ENCODE results near the gene AGMO.

Gene AGMO

GRCh38 chr7:15544050-15544449 lies 17.8 kb downstream of the AGMO start:
- no peak overlapping the region for H3K4me2 ChIP-seq (ENCODE audit: low read depth, low read length)
- H3K9me3 ChIP-seq (replicated peaks; ENCODE audit: insufficient read depth, low read length), result no peaks in the 10 kb centered on the region
- H3K36me3 ChIP-seq (replicated peaks; ENCODE audit: insufficient read depth, low read length), result no peaks in the 10 kb centered on the region
- no peak overlapping the region for H2AFZ ChIP-seq (ENCODE audit: low read length)
- H3K9me2 ChIP-seq (replicated peaks; ENCODE audit: insufficient read depth, low read length), result no peaks in the 10 kb centered on the region
- H3K27ac ChIP-seq (ENCODE audit: low read length), result no peak overlapping the region
- no peaks in the 10 kb centered on the region for H3K27me3 ChIP-seq (replicated peaks; ENCODE audit: insufficient read depth, low read length)
- H3K4me1 ChIP-seq (ENCODE audit: low read length), result no peaks in the 10 kb centered on the region
- no peak for DNase-seq
- H3K79me2 ChIP-seq (ENCODE audit: low read length), result no peaks in the 10 kb centered on the region
- H3K9ac ChIP-seq (ENCODE audit: low read length), result no peak overlapping the region
- TF ChIP-seq, protein P1, sequence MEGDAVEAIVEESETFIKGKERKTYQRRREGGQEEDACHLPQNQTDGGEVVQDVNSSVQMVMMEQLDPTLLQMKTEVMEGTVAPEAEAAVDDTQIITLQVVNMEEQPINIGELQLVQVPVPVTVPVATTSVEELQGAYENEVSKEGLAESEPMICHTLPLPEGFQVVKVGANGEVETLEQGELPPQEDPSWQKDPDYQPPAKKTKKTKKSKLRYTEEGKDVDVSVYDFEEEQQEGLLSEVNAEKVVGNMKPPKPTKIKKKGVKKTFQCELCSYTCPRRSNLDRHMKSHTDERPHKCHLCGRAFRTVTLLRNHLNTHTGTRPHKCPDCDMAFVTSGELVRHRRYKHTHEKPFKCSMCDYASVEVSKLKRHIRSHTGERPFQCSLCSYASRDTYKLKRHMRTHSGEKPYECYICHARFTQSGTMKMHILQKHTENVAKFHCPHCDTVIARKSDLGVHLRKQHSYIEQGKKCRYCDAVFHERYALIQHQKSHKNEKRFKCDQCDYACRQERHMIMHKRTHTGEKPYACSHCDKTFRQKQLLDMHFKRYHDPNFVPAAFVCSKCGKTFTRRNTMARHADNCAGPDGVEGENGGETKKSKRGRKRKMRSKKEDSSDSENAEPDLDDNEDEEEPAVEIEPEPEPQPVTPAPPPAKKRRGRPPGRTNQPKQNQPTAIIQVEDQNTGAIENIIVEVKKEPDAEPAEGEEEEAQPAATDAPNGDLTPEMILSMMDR (IDR thresholded peaks at IDR 0.05; ENCODE audit: low read length), result no peak
- TF ChIP-seq EZH2 (optimal IDR thresholded peaks at IDR 0.05; ENCODE audit: low read depth, low read length) (no peak), EZH2phosphoT487 (IDR thresholded peaks at IDR 0.05; ENCODE audit: low read length) (no peak)
- no peaks in the 10 kb centered on the region for H3F3A ChIP-seq (ENCODE audit: insufficient read depth, low read length)
- no peak overlapping the region for H3K4me3 ChIP-seq (ENCODE audit: low read length)
- H4K20me1 ChIP-seq (ENCODE audit: insufficient read depth, low read length), result no peaks in the 10 kb centered on the region

GRCh38 chr7:15543256-15543655 lies 18.6 kb downstream of the AGMO start:
- no peak overlapping the region for H3K27ac ChIP-seq (ENCODE audit: low read length)
- H3K4me3 ChIP-seq (ENCODE audit: low read length), result no peak overlapping the region
- no peaks in the 10 kb centered on the region for H4K20me1 ChIP-seq (ENCODE audit: insufficient read depth, low read length)
- no peak overlapping the region for H3K9ac ChIP-seq (ENCODE audit: low read length)
- H3K79me2 ChIP-seq (ENCODE audit: low read length), result no peaks in the 10 kb centered on the region
- no peak for DNase-seq
- H3K36me3 ChIP-seq (replicated peaks; ENCODE audit: insufficient read depth, low read length), result no peaks in the 10 kb centered on the region
- no peaks in the 10 kb centered on the region for H3K9me2 ChIP-seq (replicated peaks; ENCODE audit: insufficient read depth, low read length)
- TF ChIP-seq EZH2phosphoT487 (IDR thresholded peaks at IDR 0.05; ENCODE audit: low read length) (no peak), EZH2 (optimal IDR thresholded peaks at IDR 0.05; ENCODE audit: low read depth, low read length) (no peak)
- TF ChIP-seq, protein P1 (IDR thresholded peaks at IDR 0.05; ENCODE audit: low read length), result no peak
- H3K9me3 ChIP-seq (replicated peaks; ENCODE audit: insufficient read depth, low read length), result no peaks in the 10 kb centered on the region
- H3K27me3 ChIP-seq (replicated peaks; ENCODE audit: insufficient read depth, low read length), result no peaks in the 10 kb centered on the region
- no peak overlapping the region for H3K4me2 ChIP-seq (ENCODE audit: low read depth, low read length)
- H3F3A ChIP-seq (ENCODE audit: insufficient read depth, low read length), result no peaks in the 10 kb centered on the region
- H3K4me1 ChIP-seq (ENCODE audit: low read length), result no peaks in the 10 kb centered on the region
- H2AFZ ChIP-seq (ENCODE audit: low read length), result no peak overlapping the region

- no peaks in the 10 kb centered on the region for H3K9me3 ChIP-seq (replicated peaks; ENCODE audit: insufficient read depth, low read length)
- H3K9ac ChIP-seq (ENCODE audit: low read length), result no peak overlapping the region
- H3K4me1 ChIP-seq (ENCODE audit: low read length), result no peaks in the 10 kb centered on the region
- H2AFZ ChIP-seq (ENCODE audit: low read length), result no peak overlapping the region
- no peaks in the 10 kb centered on the region for H4K20me1 ChIP-seq (ENCODE audit: insufficient read depth, low read length)
- H3K4me3 ChIP-seq (ENCODE audit: low read length), result no peak overlapping the region
- H3K27me3 ChIP-seq (replicated peaks; ENCODE audit: insufficient read depth, low read length), result no peaks in the 10 kb centered on the region
- H3K27ac ChIP-seq (ENCODE audit: low read length), result no peak overlapping the region
- H3F3A ChIP-seq (ENCODE audit: insufficient read depth, low read length), result no peaks in the 10 kb centered on the region
- no peak overlapping the region for H3K4me2 ChIP-seq (ENCODE audit: low read depth, low read length)
- no peak for TF ChIP-seq EZH2phosphoT487 (IDR thresholded peaks at IDR 0.05; ENCODE audit: low read length)
- TF ChIP-seq, protein P1 (IDR thresholded peaks at IDR 0.05; ENCODE audit: low read length), result no peak
- TF ChIP-seq EZH2 (optimal IDR thresholded peaks at IDR 0.05; ENCODE audit: low read depth, low read length), result no peak
- no peaks in the 10 kb centered on the region for H3K79me2 ChIP-seq (ENCODE audit: low read length)
- H3K36me3 ChIP-seq (replicated peaks; ENCODE audit: insufficient read depth, low read length), result no peaks in the 10 kb centered on the region
- H3K9me2 ChIP-seq (replicated peaks; ENCODE audit: insufficient read depth, low read length), result no peaks in the 10 kb centered on the region
- no peak for DNase-seq
Observed at GRCh38 chr7:15527648-15528047, 34.2 kb downstream of the AGMO start.
